NT2/D1 (cell line): Measurements from ENCODE around the gene FNDC3B.

ENCODE experiments used
- SUZ12 ChIP-seq: IDR thresholded peaks from 2 replicates; pipeline ENCODE4 v1.6.1; 2011; ENCODE audit not compliant: insufficient read length, insufficient read depth; ENCODE audit errors: extremely low read depth
- YY1 ChIP-seq: IDR thresholded peaks from 2 replicates; pipeline ENCODE4 v1.6.1; 2011; ENCODE audit not compliant: insufficient read length, insufficient read depth
- ZNF274 ChIP-seq: IDR thresholded peaks from 2 replicates; pipeline ENCODE4 v1.6.1; 2011; ENCODE audit warnings: mild to moderate bottlenecking, low read depth, low read length

DNA sequence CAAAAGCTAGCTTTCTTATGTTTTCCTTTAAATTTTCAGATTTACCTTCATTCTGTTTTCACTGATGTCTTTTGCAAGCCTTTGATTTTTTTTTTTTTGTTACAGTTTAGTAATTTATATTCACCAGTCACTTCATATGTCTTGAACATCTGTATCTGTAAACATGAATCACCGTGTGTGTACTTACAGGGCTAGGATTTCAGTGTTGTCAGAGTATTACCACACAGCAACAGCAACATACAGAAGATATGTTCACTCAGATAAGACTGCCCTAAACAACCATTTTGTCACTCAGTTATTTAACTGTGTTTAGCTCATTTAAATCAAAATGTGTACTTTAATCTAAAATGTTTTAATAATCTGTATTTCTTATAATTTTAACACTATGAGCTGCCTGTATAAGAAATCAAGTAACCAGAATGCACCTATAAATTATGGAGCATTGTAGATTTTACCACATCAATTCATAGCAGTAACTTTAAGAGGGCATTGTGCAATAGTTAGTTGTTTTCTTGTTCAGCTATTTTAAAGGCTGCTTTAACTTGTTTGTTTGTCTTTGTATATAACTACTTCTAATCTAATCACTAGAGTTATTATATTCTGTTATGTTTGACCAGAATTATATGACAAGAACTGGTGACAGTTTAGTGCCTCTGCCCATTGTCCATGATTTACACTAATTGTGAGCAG, 358.5 kb downstream of the FNDC3B start:
- no peak for TF ChIP-seq SUZ12
- no peak for TF ChIP-seq ZNF274
- no peak for TF ChIP-seq YY1
